ENCODE measurements around the gene CCL7.

CCL7 gene

DNA sequence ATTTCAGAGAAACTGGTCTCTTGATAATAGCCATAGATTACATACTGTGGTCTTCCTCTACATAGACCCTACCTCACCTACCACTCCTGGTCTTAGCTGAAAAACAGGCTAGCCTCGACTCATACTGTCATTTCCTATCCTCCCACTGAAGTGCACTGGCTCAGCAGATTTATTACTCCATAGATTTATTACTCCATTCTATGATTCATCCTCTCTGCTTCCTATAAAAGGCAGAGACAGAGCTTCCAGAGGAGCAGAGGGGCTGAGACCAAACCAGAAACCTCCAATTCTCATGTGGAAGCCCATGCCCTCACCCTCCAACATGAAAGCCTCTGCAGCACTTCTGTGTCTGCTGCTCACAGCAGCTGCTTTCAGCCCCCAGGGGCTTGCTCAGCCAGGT, at the start of gene CCL7:
TSS of gene CCL7 (plus strand) at position 253 of the 400 bp plus-strand sequence. CDS start at position 323, 70 bp downstream.
- TF ChIP-seq CTCF (IDR thresholded peaks at IDR 0.05; ENCODE audit: unreplicated experiment in 3 of 3) = no peak
- no peak within 1 kb of the TSS for H3K4me3 Mint-ChIP-seq
- H3K27ac Mint-ChIP-seq = no peak within 1 kb of the TSS
- H3K4me1 Mint-ChIP-seq = no peaks in the 10 kb centered on the region
- no peaks in the 10 kb centered on the region for H3K36me3 Mint-ChIP-seq (ENCODE audit: low read depth)
- H3K27me3 Mint-ChIP-seq (ENCODE audit: low read depth) = peaks cover 14% of the 10 kb centered on the region
- no peaks in the 10 kb centered on the region for H3K9me3 Mint-ChIP-seq

- H3K36me3 Mint-ChIP-seq (ENCODE audit: low read depth) = no peaks in the 10 kb centered on the region
- no peak overlapping the region for H3K4me3 Mint-ChIP-seq
- TF ChIP-seq CTCF (IDR thresholded peaks at IDR 0.05; ENCODE audit: unreplicated experiment in 3 of 3) = no peak
- no peaks in the 10 kb centered on the region for H3K4me1 Mint-ChIP-seq
- H3K9me3 Mint-ChIP-seq = peaks cover 11% of the 10 kb centered on the region
- H3K27ac Mint-ChIP-seq = no peak overlapping the region
- H3K27me3 Mint-ChIP-seq (ENCODE audit: low read depth) = peaks cover 30% of the 10 kb centered on the region
Observed at GRCh38 chr17:34220752-34221395, 49.1 kb upstream of the CCL7 start.

DNA sequence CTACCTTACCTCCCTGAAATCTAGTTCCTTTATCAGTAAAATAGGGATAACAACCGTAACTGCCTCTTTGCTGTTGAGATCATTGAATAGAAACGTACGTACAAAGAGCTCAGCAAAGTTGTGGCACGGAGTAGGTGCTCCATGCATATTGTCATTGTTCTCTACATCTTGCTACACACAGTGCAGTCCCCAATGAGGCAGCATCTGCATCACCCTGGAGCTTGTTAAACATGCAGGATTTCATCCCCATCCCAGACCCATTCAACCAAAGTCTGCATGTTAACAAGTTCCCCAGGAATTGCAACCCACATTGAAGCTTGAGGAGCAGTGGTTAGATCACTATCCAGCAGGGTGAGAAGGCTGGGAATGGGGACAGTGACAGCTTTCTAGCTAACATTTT, 48.6 kb upstream of the CCL7 start:
- Mint-ChIP-seq H3K27me3 (ENCODE audit: low read depth) (peaks cover 30% of the 10 kb centered on the region), H3K4me1 (no peaks in the 10 kb centered on the region), H3K9me3 (peaks cover 7% of the 10 kb centered on the region), H3K4me3 (no peak overlapping the region), H3K36me3 (ENCODE audit: low read depth) (no peaks in the 10 kb centered on the region), H3K27ac (no peak overlapping the region)
- TF ChIP-seq CTCF (IDR thresholded peaks at IDR 0.05; ENCODE audit: unreplicated experiment in 3 of 3) = no peak

GRCh38 chr17:34222722-34223497, 47.1 kb upstream of the CCL7 start:
- no peak for TF ChIP-seq CTCF (IDR thresholded peaks at IDR 0.05; ENCODE audit: unreplicated experiment in 3 of 3)
- Mint-ChIP-seq H3K27ac (no peak overlapping the region), H3K36me3 (ENCODE audit: low read depth) (no peaks in the 10 kb centered on the region), H3K9me3 (peaks cover 4% of the 10 kb centered on the region), H3K27me3 (ENCODE audit: low read depth) (peaks cover 27% of the 10 kb centered on the region), H3K4me3 (no peak overlapping the region), H3K4me1 (no peaks in the 10 kb centered on the region)

DNA sequence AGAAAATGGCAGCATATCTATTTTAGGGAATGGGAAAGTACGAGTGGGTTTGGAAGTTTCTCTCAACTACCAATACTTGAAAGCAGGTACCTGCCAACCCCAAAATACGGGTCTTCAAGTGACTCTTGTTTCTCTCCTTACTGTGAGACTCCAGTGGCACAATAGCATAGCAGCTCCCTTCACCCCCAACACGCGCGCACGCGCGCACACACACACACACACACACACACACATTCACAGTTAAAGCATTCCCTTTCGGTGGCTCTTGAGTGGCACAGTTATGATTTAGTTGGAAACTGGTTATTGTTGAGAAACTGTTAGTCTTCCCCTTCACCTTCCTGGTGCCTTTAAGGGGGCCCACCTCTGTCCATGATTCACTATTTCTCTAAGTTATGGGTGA, 45.0 kb upstream of the CCL7 start:
- no peaks in the 10 kb centered on the region for H3K36me3 Mint-ChIP-seq (ENCODE audit: low read depth)
- H3K4me3 Mint-ChIP-seq = no peak overlapping the region
- H3K4me1 Mint-ChIP-seq = no peaks in the 10 kb centered on the region
- H3K9me3 Mint-ChIP-seq = peaks cover 7% of the 10 kb centered on the region
- TF ChIP-seq CTCF (IDR thresholded peaks at IDR 0.05; ENCODE audit: unreplicated experiment in 3 of 3) = no peak
- H3K27me3 Mint-ChIP-seq (ENCODE audit: low read depth) = peaks cover 28% of the 10 kb centered on the region
- no peak overlapping the region for H3K27ac Mint-ChIP-seq
